HCT116 (cell line): ENCODE results near the gene LIMS2. TPM values are rescaled to one million over a fixed set of nuclear protein-coding genes. Genes with fewer than 3 reads are reported as not detected.

Source experiments
- ATAC-seq: fragments of 200-7000 bp; cut with Tn5 transposase; 2 replicates; pipeline ENCODE4 v1.9.1; 2020; ENCODE audit warnings: mild to moderate bottlenecking, moderate library complexity
- BruUV-seq: library from RNA; stranded (reverse); fragments of 400-500 nt; replicated peaks from 2 replicates; lab custom pipeline; 2021; lab: Mats Ljungman, UMichigan
- CTCF ChIA-PET: fragments of 300-600 bp; sonication (Branson Sonifier 250); formaldehyde crosslinking; loops from one replicate; lab custom pipeline; 2021; ENCODE audit warnings: antibody characterized with exemption; lab: Charles Lee
- POLR2A ChIA-PET: fragments of 300-600, 350-600 bp; sonication (Branson Sonifier 250); formaldehyde crosslinking; loops from one replicate; lab custom pipeline; 2021; ENCODE audit warnings: antibody characterized with exemption; lab: Charles Lee
- RAD21 ChIA-PET, 2 experiments: fragments of 300-600 bp; sonication (Branson Sonifier 250); formaldehyde crosslinking; loops; one replicate each; lab custom pipeline; 2023; ENCODE audit warnings: low total read pairs in 2 of 2; ENCODE audit not compliant: uncharacterized antibody in 2 of 2, unreplicated experiment in 2 of 2, low non-redundant PET in 1 of 2; lab: Charles Lee
- DNase-seq: peaks from one replicate; pipeline ENCODE4 v3.0.0-alpha.2; 2010; ENCODE audit warnings: low read depth, low spot score
- H2AFZ ChIP-seq: fragments of 200-600 bp; shearing (Covaris generic), sonication (generic); 2 replicates; pipeline ENCODE4 v1.6.1; 2017; ENCODE audit warnings: low read depth, mixed run types, mixed read lengths, antibody characterized with exemption, low read length; ENCODE audit not compliant: poor library complexity, severe bottlenecking
- H3K27ac ChIP-seq: 2 replicates; pipeline ENCODE4 v1.5.1; 2012; ENCODE audit warnings: low read depth, low read length
- H3K27me3 ChIP-seq: fragments of 200-600 bp; sonication (generic); 2 replicates; pipeline ENCODE4 v1.6.1; 2016; ENCODE audit warnings: mixed run types, low read length, mixed read lengths; ENCODE audit not compliant: insufficient read depth
- H3K36me3 ChIP-seq, 2 experiments: fragments of 200-500 bp in 1 of 2; fragments of 200-600 bp in 1 of 2; sonication (Bioruptor generic) in 1 of 2; sonication (generic) in 1 of 2; 2 replicates each; pipeline versions ENCODE4 v1.5.1 to v1.6.1; 2014 to 2016; ENCODE audit warnings: low read length in 2 of 2, inconsistent platforms in 1 of 2, mixed read lengths in 1 of 2, mixed run types in 1 of 2; ENCODE audit not compliant: insufficient read depth in 2 of 2, control insufficient read depth in 1 of 2
- H3K4me1 ChIP-seq, 2 experiments: fragments of 200-600 bp in 1 of 2; sonication (generic) in 1 of 2; 2 replicates each; pipeline versions ENCODE4 v1.5.1 to v1.6.1; 2012 to 2017; ENCODE audit warnings: low read length in 2 of 2, inconsistent platforms in 1 of 2, mild to moderate bottlenecking in 1 of 2, mixed read lengths in 1 of 2, mixed run types in 1 of 2, moderate library complexity in 1 of 2; ENCODE audit not compliant: insufficient read depth in 2 of 2, control insufficient read depth in 1 of 2
- H3K4me2 ChIP-seq: fragments of 200-600 bp; sonication (generic); 2 replicates; pipeline ENCODE4 v1.6.1; 2017; ENCODE audit warnings: mixed run types, low read length, mixed read lengths
- H3K4me3 ChIP-seq, 2 experiments: fragments of 200-600 bp in 1 of 2; sonication (generic) in 1 of 2; replicated peaks in 1 of 2; 2 replicates each; pipeline ENCODE4 v1.5.1; 2011 to 2016; ENCODE audit warnings: low read length in 2 of 2, control low read depth in 1 of 2, low read depth in 1 of 2, mild to moderate bottlenecking in 1 of 2, mixed read lengths in 1 of 2, mixed run types in 1 of 2
- H3K79me2 ChIP-seq: fragments of 200-600 bp; sonication (generic); 2 replicates; pipeline ENCODE4 v1.6.1; 2017; ENCODE audit warnings: mild to moderate bottlenecking, mixed run types, low read length, moderate library complexity, mixed read lengths; ENCODE audit not compliant: insufficient read depth
- H3K9ac ChIP-seq: fragments of 200-600 bp; sonication (generic); 2 replicates; pipeline ENCODE4 v1.6.1; 2016; ENCODE audit warnings: low read length, mixed read lengths
- H3K9me2 ChIP-seq: fragments of 200-600 bp; sonication (generic), shearing (Covaris generic); 2 replicates; pipeline ENCODE4 v1.6.1; 2017; ENCODE audit warnings: mixed run types, mild to moderate bottlenecking, moderate library complexity; ENCODE audit not compliant: insufficient read depth
- H3K9me3 ChIP-seq, 2 experiments: fragments of 200-500 bp in 1 of 2; fragments of 200-600 bp in 1 of 2; sonication (Bioruptor generic) in 1 of 2; sonication (generic) in 1 of 2; 2 replicates each; pipeline ENCODE4 v1.6.1; 2014 to 2017; ENCODE audit warnings: low read length in 2 of 2, mixed read lengths in 2 of 2, inconsistent platforms in 1 of 2, low read depth in 1 of 2, mild to moderate bottlenecking in 1 of 2, mixed run types in 1 of 2, moderate library complexity in 1 of 2; ENCODE audit not compliant: control insufficient read depth in 1 of 2, insufficient read depth in 1 of 2
- H4K20me1 ChIP-seq: fragments of 200-600 bp; sonication (generic), shearing (Covaris generic); 2 replicates; pipeline ENCODE4 v1.6.1; 2017; ENCODE audit warnings: mixed run types, mild to moderate bottlenecking, moderate library complexity; ENCODE audit not compliant: insufficient read depth
- CEBPB ChIP-seq: IDR thresholded peaks from 2 replicates; pipeline ENCODE4 v1.6.1; 2012; ENCODE audit warnings: low read depth
- EGR1 ChIP-seq: IDR thresholded peaks from 2 replicates; pipeline ENCODE4 v1.6.1; 2012; ENCODE audit warnings: low read depth
- ELF1 ChIP-seq: IDR thresholded peaks from 2 replicates; pipeline ENCODE4 v1.6.1; 2012; ENCODE audit warnings: low read depth, borderline replicate concordance
- EZH2phosphoT487 ChIP-seq: fragments of 200-600 bp; IDR thresholded peaks from 2 replicates; pipeline ENCODE4 v1.6.1; 2018; ENCODE audit warnings: antibody characterized with exemption, borderline replicate concordance
- FOSL1 ChIP-seq: IDR thresholded peaks from 2 replicates; pipeline ENCODE4 v1.6.1; 2012; ENCODE audit warnings: low read depth
- JUND ChIP-seq: IDR thresholded peaks from 2 replicates; pipeline ENCODE4 v1.6.1; 2012
- SRF ChIP-seq: IDR thresholded peaks from 2 replicates; pipeline ENCODE4 v1.6.1; 2012; ENCODE audit warnings: low read depth
- TCF7L2 ChIP-seq: IDR thresholded peaks from 2 replicates; pipeline ENCODE4 v1.7.0; 2011; ENCODE audit warnings: borderline replicate concordance, inconsistent platforms; ENCODE audit not compliant: insufficient read depth, insufficient read length; ENCODE audit errors: extremely low read depth
- ZFX ChIP-seq: fragments of 450-650 bp; IDR thresholded peaks from 2 replicates; pipeline ENCODE4 v1.6.1; 2017
- ZNF274 ChIP-seq: fragments of 200-500 bp; sonication (Bioruptor generic); IDR thresholded peaks from 2 replicates; pipeline ENCODE4 v1.6.1; 2014; ENCODE audit warnings: mild to moderate bottlenecking, low read depth, low read length, inconsistent platforms
- intact Hi-C: fragments of 100-400 bp; cut with micrococcal nuclease; formaldehyde crosslinking; loops from 2 replicates; pipeline ENCODE4 v1.10.0; 2022
- total RNA-seq: library from RNA; stranded (reverse); gene quantifications from one replicate; pipeline ENCODE4 v1.2.1, GENCODE V29; 2021; ENCODE audit not compliant: unreplicated experiment
- TF ChIP-seq, protein P1 (sequence below): IDR thresholded peaks from 2 replicates; pipeline ENCODE4 v1.6.1; 2012; ENCODE audit warnings: low read depth
- TF ChIP-seq, protein P2 (sequence below): IDR thresholded peaks from 2 replicates; pipeline ENCODE4 v1.6.1; 2012
- TF ChIP-seq, protein P3 (sequence below), 3 experiments: fragments of 200-600 bp in 1 of 3; sonication (generic) in 1 of 3; IDR thresholded peaks in 2 of 3; conservative IDR thresholded peaks in 1 of 3; 2 replicates each; pipeline ENCODE4 v1.5.1; 2012 to 2017; ENCODE audit warnings: low read depth in 2 of 3, low read length in 2 of 3, antibody characterized with exemption in 1 of 3, borderline replicate concordance in 1 of 3, control low read depth in 1 of 3, mild to moderate bottlenecking in 1 of 3, mixed read lengths in 1 of 3, mixed run types in 1 of 3, moderate library complexity in 1 of 3; ENCODE audit not compliant: insufficient read depth in 1 of 3

The LIMS2 gene
- total RNA-seq, 1 experiment from 2014 or later = 3.7 TPM

DNA sequence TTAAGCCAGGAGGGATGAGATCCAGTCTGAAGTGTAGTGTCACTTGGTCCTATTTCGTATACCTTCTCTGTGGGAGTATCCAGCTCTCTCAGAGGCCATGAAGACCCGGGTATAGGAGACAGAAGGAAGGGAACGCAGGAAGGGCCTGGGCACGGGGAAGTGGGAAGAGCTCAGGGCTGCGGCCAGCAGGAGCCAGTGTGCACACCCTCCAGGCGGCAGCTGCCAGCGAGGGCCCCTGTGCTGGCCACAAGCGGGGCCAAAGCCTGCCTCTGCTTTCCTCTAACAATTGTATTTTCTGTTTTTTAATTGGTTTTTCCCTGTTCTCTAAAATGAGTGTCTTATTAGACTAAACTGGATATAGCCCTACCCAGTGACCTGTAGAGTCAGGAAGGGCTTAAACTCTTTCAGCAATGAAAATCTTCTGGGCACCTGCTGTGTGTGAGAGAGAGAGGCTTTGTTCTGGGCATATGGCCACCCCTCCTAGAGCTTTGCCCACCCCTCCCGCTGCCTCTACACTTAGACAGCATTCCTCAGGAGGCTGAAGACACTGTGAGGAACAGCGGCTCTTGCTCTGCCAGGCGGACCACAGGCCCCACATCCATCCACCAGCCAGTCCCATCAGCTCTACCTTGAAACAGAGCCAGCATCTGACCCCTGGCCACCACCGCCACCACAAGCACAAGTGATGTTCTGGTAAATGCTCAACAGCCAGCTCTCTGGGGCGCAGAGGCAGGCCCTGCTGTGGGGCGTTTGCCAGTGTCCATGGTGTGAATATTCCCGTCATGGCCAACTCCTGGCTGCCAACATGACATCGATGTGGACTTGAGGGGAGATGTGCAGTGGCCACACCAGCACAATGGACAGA lies 19.9 kb downstream of the LIMS2 start:
- Histone ChIP-seq H3K4me1 (no peaks in the 10 kb centered on the region), H3K9me3 (no peaks in the 10 kb centered on the region; a peak in 1 of 4 replicates), H4K20me1 (no peaks in the 10 kb centered on the region), H3K27me3 (no peaks in the 10 kb centered on the region), H3K4me2 (no peak overlapping the region), H3K79me2 (no peaks in the 10 kb centered on the region), H3K36me3 (no peaks in the 10 kb centered on the region), H2AFZ (no peak overlapping the region), H3K9ac (no peak overlapping the region), H3K9me2 (no peaks in the 10 kb centered on the region), H3K4me3 (no peak overlapping the region), H3K27ac (no peak overlapping the region)
- POLR2A ChIA-PET = no interaction called here
- no TSS peak for BruUV-seq
- ATAC-seq (no peak), DNase-seq (no peak)
- intact Hi-C loops = no loop called here
- CTCF ChIA-PET = no interaction called here
- TF ChIP-seq ELF1 (no peak), ZNF274 (no peak), CEBPB (no peak), ZFX (no peak), EZH2phosphoT487 (no peak), SRF (no peak), JUND (no peak), TCF7L2 (no peak), EGR1 (no peak), FOSL1 (no peak)
- TF ChIP-seq, protein P1, sequence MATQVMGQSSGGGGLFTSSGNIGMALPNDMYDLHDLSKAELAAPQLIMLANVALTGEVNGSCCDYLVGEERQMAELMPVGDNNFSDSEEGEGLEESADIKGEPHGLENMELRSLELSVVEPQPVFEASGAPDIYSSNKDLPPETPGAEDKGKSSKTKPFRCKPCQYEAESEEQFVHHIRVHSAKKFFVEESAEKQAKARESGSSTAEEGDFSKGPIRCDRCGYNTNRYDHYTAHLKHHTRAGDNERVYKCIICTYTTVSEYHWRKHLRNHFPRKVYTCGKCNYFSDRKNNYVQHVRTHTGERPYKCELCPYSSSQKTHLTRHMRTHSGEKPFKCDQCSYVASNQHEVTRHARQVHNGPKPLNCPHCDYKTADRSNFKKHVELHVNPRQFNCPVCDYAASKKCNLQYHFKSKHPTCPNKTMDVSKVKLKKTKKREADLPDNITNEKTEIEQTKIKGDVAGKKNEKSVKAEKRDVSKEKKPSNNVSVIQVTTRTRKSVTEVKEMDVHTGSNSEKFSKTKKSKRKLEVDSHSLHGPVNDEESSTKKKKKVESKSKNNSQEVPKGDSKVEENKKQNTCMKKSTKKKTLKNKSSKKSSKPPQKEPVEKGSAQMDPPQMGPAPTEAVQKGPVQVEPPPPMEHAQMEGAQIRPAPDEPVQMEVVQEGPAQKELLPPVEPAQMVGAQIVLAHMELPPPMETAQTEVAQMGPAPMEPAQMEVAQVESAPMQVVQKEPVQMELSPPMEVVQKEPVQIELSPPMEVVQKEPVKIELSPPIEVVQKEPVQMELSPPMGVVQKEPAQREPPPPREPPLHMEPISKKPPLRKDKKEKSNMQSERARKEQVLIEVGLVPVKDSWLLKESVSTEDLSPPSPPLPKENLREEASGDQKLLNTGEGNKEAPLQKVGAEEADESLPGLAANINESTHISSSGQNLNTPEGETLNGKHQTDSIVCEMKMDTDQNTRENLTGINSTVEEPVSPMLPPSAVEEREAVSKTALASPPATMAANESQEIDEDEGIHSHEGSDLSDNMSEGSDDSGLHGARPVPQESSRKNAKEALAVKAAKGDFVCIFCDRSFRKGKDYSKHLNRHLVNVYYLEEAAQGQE = no peak
- TF ChIP-seq, protein P2, sequence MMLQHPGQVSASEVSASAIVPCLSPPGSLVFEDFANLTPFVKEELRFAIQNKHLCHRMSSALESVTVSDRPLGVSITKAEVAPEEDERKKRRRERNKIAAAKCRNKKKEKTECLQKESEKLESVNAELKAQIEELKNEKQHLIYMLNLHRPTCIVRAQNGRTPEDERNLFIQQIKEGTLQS = no peak
- TF ChIP-seq, protein P3, sequence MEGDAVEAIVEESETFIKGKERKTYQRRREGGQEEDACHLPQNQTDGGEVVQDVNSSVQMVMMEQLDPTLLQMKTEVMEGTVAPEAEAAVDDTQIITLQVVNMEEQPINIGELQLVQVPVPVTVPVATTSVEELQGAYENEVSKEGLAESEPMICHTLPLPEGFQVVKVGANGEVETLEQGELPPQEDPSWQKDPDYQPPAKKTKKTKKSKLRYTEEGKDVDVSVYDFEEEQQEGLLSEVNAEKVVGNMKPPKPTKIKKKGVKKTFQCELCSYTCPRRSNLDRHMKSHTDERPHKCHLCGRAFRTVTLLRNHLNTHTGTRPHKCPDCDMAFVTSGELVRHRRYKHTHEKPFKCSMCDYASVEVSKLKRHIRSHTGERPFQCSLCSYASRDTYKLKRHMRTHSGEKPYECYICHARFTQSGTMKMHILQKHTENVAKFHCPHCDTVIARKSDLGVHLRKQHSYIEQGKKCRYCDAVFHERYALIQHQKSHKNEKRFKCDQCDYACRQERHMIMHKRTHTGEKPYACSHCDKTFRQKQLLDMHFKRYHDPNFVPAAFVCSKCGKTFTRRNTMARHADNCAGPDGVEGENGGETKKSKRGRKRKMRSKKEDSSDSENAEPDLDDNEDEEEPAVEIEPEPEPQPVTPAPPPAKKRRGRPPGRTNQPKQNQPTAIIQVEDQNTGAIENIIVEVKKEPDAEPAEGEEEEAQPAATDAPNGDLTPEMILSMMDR (IDR thresholded peaks at IDR 0.05 in 2 of 3, conservative IDR thresholded peaks at IDR 0.05 in 1 of 3; ENCODE audit: borderline replicate concordance in 1 of 3, insufficient read depth in 1 of 3, low read depth in 2 of 3, low read length in 2 of 3) = no peak
- RAD21 ChIA-PET = no interaction called here
